ENCODE data around the gene OLFML2B.
"Not testable (repeated sequence)": the region's sequence is repeated elsewhere in the genome, so short reads cannot be mapped to it uniquely, and the experiment has no call there.

OLFML2B gene

GRCh38 chr1:162033428-162033827 lies 9.8 kb upstream of the OLFML2B start:
- peak; percentile 26 for DNase-seq

GRCh38 chr1:162030759-162031280 lies 7.2 kb upstream of the OLFML2B start:
- DNase-seq, result no peak

DNA sequence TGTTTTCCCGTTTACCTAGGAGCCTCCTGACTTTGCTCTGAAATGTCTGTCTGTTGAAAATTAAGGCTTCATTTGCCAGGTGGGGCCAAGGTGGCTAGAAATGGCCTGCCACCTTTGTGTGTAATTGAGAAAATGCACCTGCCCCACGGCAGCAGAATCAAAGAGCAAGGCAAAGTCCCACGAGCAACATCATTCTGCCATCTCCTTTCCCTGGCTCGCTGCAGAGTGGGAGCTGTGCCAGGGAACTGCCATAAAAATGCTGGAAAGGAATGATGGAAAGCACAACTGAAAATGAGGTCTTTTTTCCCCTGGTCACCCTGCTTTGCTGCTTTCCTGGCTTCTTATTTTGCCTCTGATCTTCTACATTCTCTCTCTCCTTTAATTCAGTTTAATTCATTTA lies 5.5 kb upstream of the OLFML2B start:
- DNase-seq, result no peak

DNA sequence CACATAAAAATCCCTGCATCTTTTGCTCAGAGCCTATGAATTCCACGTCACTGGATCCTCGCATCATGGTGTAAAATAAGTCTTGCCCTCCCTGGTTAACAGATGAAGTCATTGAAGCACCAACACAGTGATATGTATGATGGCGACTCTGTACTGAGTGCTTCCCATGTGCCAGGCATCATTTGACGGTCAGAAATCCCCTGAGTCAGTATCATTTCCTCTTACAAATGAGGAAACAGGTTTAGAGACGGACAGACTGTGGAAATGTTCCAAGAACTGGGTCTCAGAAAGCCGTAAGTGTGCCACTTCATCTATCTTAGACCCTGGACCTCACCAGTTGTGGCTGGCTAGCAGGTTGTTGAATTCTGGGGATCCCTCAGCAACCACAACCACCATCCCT lies 5.1 kb upstream of the OLFML2B start:
- peak; percentile 34 for DNase-seq

DNA sequence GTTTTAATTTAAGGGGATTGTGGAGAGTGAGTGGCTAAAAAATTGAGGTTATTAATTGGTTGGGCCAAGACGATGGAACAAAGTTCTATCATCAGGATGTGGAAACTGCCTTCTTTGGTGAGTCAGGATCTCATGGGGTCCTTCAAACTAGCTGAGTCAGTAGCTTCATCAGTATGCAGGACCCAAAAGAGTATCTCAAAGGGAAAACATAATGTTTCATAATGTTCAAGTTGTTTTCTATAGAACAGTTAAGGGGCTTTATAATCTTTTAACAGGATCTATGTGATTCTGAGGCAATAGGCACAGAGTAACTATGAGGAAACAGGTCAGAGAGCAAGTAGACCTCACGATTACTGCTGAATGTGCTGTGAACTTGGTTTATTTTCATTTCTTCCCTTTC lies 3.2 kb upstream of the OLFML2B start:
- DNase-seq, result no peak

- no peak for DNase-seq
Observed at GRCh38 chr1:162025541-162025940, 1.9 kb upstream of the OLFML2B start.

DNA sequence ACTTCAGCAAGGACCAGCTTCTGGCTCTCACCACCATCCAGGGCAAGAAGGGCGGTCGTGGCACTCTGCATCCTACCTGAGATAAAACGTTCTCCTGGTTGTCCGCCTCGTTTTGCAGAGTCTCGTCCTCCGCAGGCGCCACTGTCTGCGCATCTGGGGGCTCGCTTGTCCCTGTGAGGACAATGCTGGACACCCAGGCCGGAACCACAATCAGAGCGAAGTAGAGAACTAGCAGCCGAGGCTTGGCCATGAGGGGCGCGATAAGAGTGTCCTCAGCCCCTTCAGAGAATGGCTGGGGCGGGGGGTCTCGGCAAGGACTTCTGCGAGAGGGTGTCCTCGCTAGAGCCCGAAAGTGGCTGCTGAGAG lies 505 bp downstream of the OLFML2B start:
- DNase-seq, result no peak

- no peak for DNase-seq
Observed at GRCh38 chr1:162022626-162023025, 1.0 kb downstream of the OLFML2B start.

DNA sequence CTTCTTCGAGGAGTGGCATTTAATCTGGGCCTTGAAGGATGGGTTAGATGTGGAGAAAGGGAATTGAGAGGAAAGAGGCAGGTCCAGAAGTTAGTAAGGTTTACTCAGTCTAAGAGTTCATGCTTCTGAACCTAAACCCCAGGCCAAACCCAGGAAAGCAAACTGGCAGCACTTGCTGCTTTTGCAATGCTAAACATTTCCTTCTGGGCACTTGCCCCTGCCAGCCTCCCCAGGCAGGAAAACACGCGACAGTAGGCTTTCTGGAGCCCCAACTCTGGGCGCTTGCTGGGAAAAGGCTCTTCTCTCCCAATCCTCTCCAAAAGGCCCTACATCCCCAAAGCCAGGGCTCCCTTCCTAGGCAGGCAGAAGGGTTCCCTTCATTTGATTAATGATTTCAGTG lies 2.5 kb downstream of the OLFML2B start:
- no peak for DNase-seq

GRCh38 chr1:162020150-162020549 lies 3.5 kb downstream of the OLFML2B start:
- DNase-seq, result no peak

DNA sequence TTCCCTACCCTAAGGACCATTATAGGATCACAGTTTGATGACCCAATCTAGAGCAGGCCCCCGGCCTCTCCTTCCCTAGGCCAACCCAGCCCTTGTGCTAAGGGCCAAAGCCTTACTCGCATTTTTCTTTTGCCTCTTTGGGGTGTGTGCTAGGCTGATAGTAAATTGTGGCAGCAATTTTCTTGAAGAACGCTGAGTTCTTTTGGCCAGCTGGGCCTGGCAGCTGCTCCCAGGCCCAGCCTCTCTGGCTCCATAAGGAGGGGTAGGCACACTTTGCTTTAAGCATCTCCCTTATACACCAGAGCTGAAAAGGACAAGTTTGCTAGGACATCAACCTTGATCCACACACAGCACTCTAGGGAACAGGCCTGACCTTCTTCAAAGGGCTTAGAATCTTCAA lies 4.2 kb downstream of the OLFML2B start:
- no peak for DNase-seq

GRCh38 chr1:162019006-162019405 lies 4.7 kb downstream of the OLFML2B start:
- DNase-seq, result peak; percentile 91

GRCh38 chr1:162018418-162018817 lies 5.3 kb downstream of the OLFML2B start:
- no peak for DNase-seq

- not testable (repeated sequence) for DNase-seq
Observed at GRCh38 chr1:162017791-162018190, 5.9 kb downstream of the OLFML2B start.

GRCh38 chr1:162016631-162017030 lies 7.0 kb downstream of the OLFML2B start:
- DNase-seq, result no peak

GRCh38 chr1:162015196-162015595 lies 8.5 kb downstream of the OLFML2B start:
- no peak for DNase-seq

- DNase-seq, result no peak
Observed at GRCh38 chr1:162014202-162014601, 9.5 kb downstream of the OLFML2B start.

DNA sequence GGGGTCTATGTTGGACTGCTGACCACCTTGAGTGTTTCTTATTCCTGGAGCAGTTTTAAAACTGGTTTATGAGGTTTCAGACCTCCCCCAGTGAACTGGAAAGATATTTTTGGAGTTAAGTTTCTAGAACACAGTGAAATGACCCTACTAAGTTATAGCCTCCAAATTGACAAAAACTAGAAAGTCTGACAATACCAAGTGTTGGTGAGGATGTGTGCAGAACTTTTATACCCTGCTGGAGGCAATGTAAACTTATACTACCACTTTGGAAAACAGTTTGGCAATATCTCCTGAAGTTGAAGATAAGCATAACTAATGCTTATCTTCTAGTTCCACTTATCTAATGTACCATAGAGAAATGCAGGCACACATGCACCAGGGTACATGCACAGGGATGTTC lies 10.4 kb downstream of the OLFML2B start:
- DNase-seq, result no peak

- DNase-seq, result no peak
Observed at GRCh38 chr1:162011337-162012012, 12.2 kb downstream of the OLFML2B start.

GRCh38 chr1:162010175-162010506 lies 13.5 kb downstream of the OLFML2B start:
- DNase-seq, result no peak

DNA sequence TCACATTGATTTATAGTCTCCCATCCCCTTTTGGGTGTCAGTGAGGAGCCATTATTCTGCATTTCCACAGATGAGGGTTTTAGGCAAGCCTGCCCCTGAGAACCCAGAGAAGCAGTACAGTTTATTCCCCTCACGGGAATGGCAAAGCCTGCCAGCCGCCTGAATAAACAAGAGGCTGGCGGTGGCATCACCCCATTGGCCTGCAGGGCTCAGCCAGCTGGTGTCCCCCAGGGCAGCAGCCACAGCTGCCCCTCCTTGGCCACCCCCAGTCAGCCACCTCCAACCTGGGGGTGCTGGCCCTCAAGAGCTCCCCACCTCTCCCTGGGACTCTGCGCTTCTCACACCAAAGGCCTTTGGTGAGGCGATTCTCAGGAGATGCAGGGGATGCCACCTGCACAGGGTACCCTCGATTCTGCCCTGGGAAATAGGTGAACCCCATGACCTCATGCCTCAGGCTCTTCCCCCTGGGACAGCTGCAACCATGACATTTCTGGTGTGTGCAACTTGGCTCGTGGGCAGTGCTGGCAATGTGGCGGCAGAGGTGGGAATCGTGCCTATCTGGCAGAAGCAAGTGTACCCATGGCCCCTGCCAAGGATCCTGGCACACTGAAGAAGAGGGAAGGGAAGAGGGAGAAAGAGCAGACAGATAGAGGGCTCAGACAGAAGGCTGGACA lies 14.0 kb downstream of the OLFML2B start:
- DNase-seq, result no peak

DNA sequence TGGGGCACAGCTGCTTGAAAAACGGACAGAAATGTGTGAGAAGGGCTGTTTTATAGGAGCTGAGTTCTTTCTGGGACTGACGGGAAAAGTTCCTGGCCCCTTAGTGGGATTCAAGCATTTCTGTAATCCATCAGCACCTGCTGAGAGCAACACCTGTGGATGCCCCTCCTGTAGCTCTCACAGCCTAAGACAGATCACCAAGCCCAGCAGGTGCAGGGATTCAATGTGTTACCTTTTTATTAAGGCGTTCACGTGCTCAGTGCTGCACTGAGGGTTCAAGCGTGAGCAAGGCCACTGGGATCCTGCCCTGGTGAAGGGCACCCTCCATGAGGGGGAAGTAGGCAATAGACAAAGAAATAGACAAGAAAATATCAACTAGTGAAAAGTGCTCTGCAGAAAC lies 14.9 kb downstream of the OLFML2B start:
- no peak for DNase-seq

- DNase-seq, result no peak
Observed at GRCh38 chr1:162007466-162007865, 16.2 kb downstream of the OLFML2B start.

DNA sequence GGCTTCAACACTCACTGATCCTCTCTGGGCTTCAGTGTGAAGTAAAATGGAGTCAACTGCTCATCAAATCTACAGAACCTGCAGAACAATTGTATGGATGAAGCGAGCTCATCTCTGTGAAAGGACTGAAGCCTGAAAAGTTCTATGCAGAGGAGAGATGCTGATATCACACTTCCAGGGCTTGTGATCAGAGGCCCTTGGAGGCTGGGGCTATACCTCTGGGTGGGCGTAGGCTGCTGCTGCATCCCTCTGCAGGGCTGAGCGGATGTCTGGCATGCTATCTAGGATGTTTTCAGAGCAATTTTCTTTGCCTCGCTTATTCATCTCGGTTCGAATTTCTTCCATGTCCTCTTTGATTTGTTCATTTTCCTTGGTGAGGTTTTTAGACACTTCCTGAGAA lies 17.6 kb downstream of the OLFML2B start:
- no peak for DNase-seq

DNA sequence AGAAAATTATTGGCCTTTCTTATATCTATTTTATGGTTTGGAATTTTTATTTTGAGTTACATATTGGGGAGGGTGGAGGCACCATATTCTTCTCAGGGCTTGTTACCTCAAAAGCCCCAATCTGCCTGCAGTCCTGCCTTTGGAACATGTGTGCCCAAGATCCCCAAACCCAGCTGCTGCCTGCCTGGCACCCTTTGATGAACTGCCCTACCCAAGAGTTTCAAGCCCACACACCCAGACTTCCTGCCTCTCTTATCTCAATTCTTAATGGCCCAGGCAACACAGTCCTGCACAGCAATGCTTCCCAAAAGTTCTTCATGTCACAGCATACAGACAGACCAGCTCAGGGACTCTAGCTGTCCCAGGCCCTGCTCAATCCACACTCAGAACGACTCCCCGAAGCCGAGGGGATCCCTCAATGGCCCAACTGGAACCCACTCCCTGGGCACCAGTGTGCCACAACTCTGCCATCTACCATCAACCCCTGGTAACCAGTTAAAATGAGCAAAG lies 19.2 kb downstream of the OLFML2B start:
- DNase-seq, result no peak

Data from DMS79 (cell line).